Tibial artery (tissue), 4 donors: ENCODE data around the gene CFAP91.

Experiments
- DNase-seq, 2 donors: peaks; one replicate each; pipeline ENCODE4 v3.0.0-alpha.2; 2019
- H3K27ac ChIP-seq, 2 donors: fragments of 200-600 bp; sonication (generic) in 1 of 2; 1 replicate in 1 of 2; 2 replicates in 1 of 2; pipeline ENCODE4 v1.5.1; 2018 to 2019; ENCODE audit warnings: mild to moderate bottlenecking in 1 of 2
- H3K27me3 ChIP-seq, 2 donors: fragments of 200-600 bp; sonication (generic) in 1 of 2; one replicate each; pipeline versions ENCODE4 v1.5.1 to v1.6.0; 2016 to 2019
- H3K36me3 ChIP-seq, 3 donors: fragments of 200-600 bp; sonication (generic) in 2 of 3; one replicate each; pipeline ENCODE4 v1.5.1; 2016 to 2019; ENCODE audit warnings: mild to moderate bottlenecking in 2 of 3
- H3K4me1 ChIP-seq, 4 donors: fragments of 200-600 bp; sonication (generic) in 2 of 4; 1 replicate in 3 of 4; 2 replicates in 1 of 4; pipeline ENCODE4 v1.5.1; 2016 to 2019
- H3K4me3 ChIP-seq, 2 donors: fragments of 200-600 bp; sonication (generic) in 1 of 2; 1 replicate in 1 of 2; 2 replicates in 1 of 2; pipeline ENCODE4 v1.5.1; 2018 to 2019; ENCODE audit warnings: mild to moderate bottlenecking in 2 of 2
- H3K9me3 ChIP-seq, 3 donors: fragments of 200-600 bp; sonication (generic) in 1 of 3; one replicate each; pipeline ENCODE4 v1.5.1; 2016 to 2019
- CTCF ChIP-seq, 2 experiments: fragments of 200-600 bp in 1 of 2; fragments of 450-650 bp in 1 of 2; IDR thresholded peaks; one replicate each; pipeline ENCODE4 v1.5.1; 2017 to 2019; ENCODE audit warnings: antibody characterized with exemption in 2 of 2, mild to moderate bottlenecking in 1 of 2, moderate library complexity in 1 of 2
- intact Hi-C: fragments of 100-400 bp; cut with DNase I; formaldehyde crosslinking; loops from one replicate; pipeline ENCODE4 v1.15.0; 2023; ENCODE audit warnings: low total_unique reads

Gene CFAP91

GRCh38 chr3:119747357-119747756 is 44.5 kb downstream of the CFAP91 start:
- DNase-seq, result no peak
- intact Hi-C loops, result no loop called here
- H3K27ac ChIP-seq, result no peak overlapping the region
- H3K4me1 ChIP-seq, result no peaks in the 10 kb centered on the region
- no peaks in the 10 kb centered on the region for H3K9me3 ChIP-seq
- H3K27me3 ChIP-seq, result no peaks in the 10 kb centered on the region
- no peak for TF ChIP-seq CTCF (IDR thresholded peaks at IDR 0.05)
- H3K4me3 ChIP-seq, result no peak overlapping the region
- H3K36me3 ChIP-seq, result peaks cover 19 to 79% (median 57%) of the 10 kb centered on the region in 3 donors

- no peak overlapping the region for H3K27ac ChIP-seq
- peaks cover 0 to 6% (median 3%) of the 10 kb centered on the region in 3 donors for H3K9me3 ChIP-seq
- H3K4me1 ChIP-seq, result no peaks in the 10 kb centered on the region
- H3K4me3 ChIP-seq, result no peak overlapping the region
- no peaks in the 10 kb centered on the region for H3K27me3 ChIP-seq
- peaks cover 27 to 92% (median 71%) of the 10 kb centered on the region in 3 donors for H3K36me3 ChIP-seq
- no peak for TF ChIP-seq CTCF (IDR thresholded peaks at IDR 0.05)
- DNase-seq, result no peak
- intact Hi-C loops, result no loop called here
Observed at GRCh38 chr3:119748991-119749390, 46.2 kb downstream of the CFAP91 start.

- peaks cover 33 to 87% (median 69%) of the 10 kb centered on the region in 3 donors for H3K36me3 ChIP-seq
- no peaks in the 10 kb centered on the region for H3K27me3 ChIP-seq
- no peak overlapping the region for H3K27ac ChIP-seq
- H3K4me1 ChIP-seq, result no peaks in the 10 kb centered on the region
- DNase-seq, result no peak
- peaks cover 0 to 6% (median 3%) of the 10 kb centered on the region in 3 donors for H3K9me3 ChIP-seq
- intact Hi-C loops, result no loop called here
- no peak overlapping the region for H3K4me3 ChIP-seq
- no peak for TF ChIP-seq CTCF (IDR thresholded peaks at IDR 0.05)
Observed at GRCh38 chr3:119751423-119751822, 48.6 kb downstream of the CFAP91 start.
